ENCODE measurements around the gene S100A9. TPM values are rescaled to one million over a fixed set of nuclear protein-coding genes. Genes with fewer than 3 reads are reported as not detected.

Gene S100A9
- polyA plus RNA-seq, 3 donors: 8.7 to 22.1 (median 16.1) TPM

DNA sequence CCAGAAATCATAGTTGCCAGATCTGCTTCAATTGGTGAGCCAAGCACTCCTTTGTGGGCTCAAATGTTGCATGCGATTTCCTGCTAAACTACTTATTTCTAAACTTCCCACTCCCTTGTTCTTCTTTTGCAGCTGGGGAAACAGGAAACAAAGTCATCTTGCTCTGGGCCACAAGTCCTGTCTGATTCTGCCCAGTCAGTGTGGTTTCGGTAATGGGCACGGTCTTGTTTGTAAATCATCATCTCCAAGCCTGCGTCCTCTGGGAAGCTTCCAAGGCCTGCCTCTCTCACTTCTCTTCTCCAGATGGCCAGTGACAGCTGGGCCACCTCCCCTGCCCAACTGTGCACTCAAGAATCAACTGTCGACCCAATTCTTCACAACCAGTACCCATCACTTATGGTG is 28.8 kb downstream of the S100A9 start:
- DNase-seq (ENCODE audit: low read depth in 3 of 3, low spot score in 2 of 3): no peak

DNA sequence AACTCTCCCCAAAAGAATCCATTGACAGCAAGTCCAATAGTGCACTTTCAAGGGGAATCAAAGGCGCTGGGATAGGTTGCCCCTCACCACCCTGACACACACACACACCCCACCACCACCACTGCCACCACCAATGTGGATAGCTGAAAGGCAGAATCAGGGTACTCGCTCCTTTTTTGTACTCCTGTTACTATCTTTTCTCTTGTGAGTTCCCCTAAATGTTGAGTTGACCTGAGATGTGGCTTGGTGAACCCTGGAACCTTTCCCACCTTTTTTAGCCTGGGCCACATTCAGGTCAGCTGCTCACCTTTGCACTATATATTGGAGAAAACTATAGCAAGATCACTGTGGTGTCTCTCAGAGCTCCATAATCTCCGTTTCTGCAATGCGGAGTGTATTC is 29.3 kb downstream of the S100A9 start:
- DNase-seq (ENCODE audit: low read depth in 3 of 3, low spot score in 2 of 3): no peak

DNA sequence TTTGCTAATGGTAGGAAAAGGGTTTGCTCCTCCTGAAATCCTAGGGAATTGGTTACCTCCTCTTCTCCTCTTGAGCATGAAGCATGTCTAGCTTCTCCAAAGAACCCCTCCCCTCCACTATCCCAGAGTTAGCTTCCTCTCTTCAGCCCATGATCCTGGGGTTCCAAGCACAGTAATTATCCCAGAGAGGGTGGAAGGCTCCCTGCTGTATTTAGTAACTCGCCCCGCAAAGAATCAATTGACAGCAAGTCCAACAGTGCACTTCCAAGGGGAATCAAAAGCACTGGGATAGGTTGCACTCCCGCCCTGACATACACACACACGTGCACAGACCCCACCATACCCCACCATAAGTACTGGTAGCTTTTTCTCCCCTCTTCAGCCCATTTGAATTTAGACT is 30.1 kb downstream of the S100A9 start:
- no peak for DNase-seq (ENCODE audit: low read depth in 3 of 3, low spot score in 2 of 3)

GRCh38 chr1:153389401-153389800 is 31.7 kb downstream of the S100A9 start:
- no peak for DNase-seq (ENCODE audit: low read depth in 3 of 3, low spot score in 2 of 3)

DNA sequence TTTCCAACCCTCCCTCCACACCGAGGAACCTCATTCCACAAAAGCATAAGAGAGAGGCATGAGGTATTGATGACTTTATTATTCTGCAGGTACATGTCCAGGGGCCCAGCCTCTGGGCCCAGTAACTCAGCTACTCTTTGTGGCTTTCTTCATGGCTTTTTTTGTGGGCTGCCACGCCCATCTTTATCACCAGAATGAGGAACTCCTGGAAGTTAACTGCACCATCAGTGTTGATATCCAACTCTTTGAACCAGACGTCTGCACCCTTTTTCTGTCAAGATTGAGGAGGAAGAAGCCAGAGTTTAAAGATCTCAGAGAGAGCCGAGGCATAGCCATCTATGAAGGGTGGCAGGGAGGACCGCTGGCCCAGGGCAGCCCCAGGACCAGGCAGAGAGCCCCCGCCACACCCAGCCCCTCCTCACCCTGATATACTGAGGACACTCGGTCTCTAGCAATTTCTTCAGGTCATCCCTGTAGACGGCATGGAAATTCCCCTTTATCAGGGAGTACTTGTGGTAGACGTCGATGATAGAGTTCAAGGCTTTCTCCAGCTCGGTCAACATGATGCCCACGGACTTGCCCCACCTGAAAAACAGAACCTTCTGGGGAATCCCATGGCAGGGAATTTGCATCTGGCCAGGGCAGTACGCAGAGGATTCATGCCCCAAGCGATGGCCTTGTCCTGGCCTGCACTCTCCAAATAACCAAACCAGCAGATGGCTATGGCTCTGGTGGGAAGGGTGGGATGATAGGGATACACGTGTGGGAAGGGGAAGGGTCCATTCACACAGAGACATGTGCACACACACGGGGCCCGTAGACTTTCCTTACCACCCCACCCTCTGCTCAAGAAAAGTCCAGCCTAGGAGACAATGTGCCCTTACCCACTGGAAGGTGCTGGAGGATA is 32.6 kb downstream of the S100A9 start:
- no peak for DNase-seq (ENCODE audit: low read depth in 3 of 3, low spot score in 2 of 3)

DNA sequence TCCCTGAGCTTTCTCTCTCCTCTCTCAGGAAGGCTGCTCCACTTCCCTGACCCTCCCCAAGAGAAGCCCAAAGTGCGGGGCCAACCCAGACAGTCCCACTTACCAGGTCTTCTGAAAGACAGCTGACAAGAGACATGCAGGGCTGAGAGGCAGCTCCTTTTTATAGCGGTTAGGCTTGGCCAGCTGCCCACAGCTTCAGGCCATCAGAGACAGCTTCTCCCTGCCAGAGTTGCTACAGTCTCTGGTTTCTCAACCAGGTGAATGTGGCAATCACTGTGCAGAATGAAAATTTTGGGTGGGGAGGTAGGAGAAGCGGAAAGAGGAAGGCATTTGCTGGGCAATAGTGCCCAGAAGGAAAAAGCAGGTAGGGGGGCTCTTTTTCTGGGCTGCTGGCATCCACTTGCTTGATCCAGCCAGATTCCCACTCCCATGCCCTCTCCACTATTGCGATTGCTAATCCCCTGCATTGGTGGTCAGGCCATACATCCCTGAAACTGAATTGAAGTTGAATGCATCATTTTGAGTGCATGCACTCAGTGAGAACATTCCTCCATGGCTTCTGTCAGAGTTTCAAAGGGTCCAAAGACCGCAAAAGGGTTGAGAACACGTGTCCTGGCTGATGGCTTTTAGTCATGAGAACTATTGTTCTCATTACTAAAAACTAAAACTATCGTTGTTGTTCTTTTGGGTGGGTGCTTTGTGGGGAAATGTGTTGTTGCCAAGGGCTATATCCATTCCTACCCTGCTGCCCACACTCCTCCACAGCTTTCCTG is 33.5 kb downstream of the S100A9 start, which contains the start of gene S100A8:
S100A8 (minus strand) TSS at position 136 of the 773 bp plus-strand sequence. CDS start 538 bp downstream, outside the sequence.
- DNase-seq (ENCODE audit: low read depth in 3 of 3, low spot score in 2 of 3): no peak

GRCh38 chr1:153392258-153392657 is 34.6 kb downstream of the S100A9 start:
- DNase-seq (ENCODE audit: low read depth in 3 of 3, low spot score in 2 of 3): no peak

DNA sequence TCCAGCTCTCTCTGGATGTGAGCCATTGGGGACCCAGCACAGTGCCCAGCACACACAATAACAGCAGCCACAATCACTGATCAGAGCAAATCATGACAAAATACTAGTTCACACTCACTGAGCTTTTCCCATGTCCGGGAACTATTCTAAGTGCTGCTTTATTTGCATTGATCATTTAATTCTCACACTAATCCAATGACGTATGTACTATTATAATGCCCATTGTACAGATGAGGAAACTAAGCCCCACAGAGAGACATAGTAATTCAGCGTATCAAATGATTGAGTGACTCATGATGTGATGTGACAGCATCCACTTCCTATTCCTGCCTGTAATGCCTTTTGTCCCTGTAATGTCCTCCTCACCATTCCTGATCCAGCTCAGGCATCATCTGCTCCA is 35.2 kb downstream of the S100A9 start:
- no peak for DNase-seq (ENCODE audit: low read depth in 3 of 3, low spot score in 2 of 3)

GRCh38 chr1:153393926-153394325 is 36.3 kb downstream of the S100A9 start:
- no peak for DNase-seq (ENCODE audit: low read depth in 3 of 3, low spot score in 2 of 3)

GRCh38 chr1:153394391-153394790 is 36.7 kb downstream of the S100A9 start:
- no peak for DNase-seq (ENCODE audit: low read depth in 3 of 3, low spot score in 2 of 3)

DNA sequence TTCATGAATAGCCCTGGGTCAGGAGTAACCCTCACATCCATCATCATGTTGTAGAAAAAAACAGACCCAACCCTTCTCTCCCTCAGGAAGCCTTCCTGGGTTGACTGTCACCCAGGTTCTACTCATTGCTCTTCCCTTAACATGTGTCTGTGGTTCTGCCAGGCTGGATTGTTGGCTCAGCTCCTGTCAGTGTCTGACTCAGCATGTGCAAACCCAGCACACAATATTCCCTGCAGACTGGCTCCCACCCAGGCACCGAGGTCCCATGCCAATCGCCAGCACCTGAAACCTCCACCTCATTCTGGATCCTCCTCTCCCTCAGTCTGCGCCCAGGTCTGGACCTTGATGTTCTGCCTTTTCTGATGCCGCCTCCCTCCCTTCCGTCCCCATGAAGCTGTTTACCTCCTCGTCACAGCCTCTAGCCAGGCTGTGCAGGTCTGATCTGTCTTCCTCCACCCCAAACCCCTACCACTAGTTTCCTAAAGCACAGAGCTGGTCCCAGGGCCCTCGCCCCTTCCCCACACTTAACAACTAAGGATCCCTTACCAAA is 37.6 kb downstream of the S100A9 start:
- no peak for DNase-seq (ENCODE audit: low read depth in 3 of 3, low spot score in 2 of 3)

GRCh38 chr1:153395776-153396175 is 38.1 kb downstream of the S100A9 start:
- DNase-seq (ENCODE audit: low read depth in 3 of 3, low spot score in 2 of 3): no peak

- DNase-seq (ENCODE audit: low read depth in 3 of 3, low spot score in 2 of 3): no peak
Measured at GRCh38 chr1:153396461-153396860, 38.8 kb downstream of the S100A9 start.

GRCh38 chr1:153397051-153397923 is 39.6 kb downstream of the S100A9 start:
- DNase-seq (ENCODE audit: low read depth in 3 of 3, low spot score in 2 of 3): no peak

- DNase-seq (ENCODE audit: low read depth in 3 of 3, low spot score in 2 of 3): no peak
Measured at GRCh38 chr1:153397924-153398651, 40.4 kb downstream of the S100A9 start.

GRCh38 chr1:153399401-153400055 is 41.9 kb downstream of the S100A9 start:
- DNase-seq (ENCODE audit: low read depth in 3 of 3, low spot score in 2 of 3): no peak

DNA sequence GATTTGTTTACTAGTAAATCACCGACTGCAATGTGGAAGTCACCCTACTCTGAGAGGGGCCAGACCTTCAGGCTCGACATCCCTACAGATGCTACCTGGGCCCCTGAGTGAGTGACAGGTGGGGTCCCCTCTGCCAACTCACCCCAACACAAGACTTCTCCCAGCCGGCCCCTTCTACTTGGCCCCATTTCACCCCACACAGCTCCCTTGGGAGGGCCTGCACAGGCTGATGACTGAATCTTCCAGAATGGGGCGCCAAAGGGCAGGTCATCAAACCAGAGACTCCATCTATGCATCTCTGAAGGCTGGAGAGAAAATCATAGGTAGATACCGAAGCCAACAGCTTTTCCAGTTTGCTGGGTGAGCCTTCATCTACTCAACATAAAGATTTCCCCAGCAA is 42.6 kb downstream of the S100A9 start:
- no peak for DNase-seq (ENCODE audit: low read depth in 3 of 3, low spot score in 2 of 3)

DNA sequence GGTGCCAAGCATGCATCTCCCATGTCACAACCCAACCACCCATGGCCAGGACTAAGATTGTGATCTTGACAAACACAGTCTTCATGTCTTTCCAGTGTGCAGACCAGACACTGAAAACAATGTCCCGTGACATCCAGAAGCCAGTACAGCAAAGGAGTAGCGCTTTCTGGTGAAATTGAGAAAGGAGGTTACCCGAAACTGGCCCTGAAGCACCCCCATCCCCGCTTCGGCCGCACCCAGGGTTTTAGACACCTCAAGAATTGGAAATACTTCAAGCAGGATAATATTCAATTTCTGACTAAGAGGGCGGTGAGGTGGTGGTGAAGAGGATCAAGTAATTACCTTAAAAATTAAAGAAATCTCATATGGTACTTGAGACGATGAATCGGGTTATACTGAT is 43.8 kb downstream of the S100A9 start:
- DNase-seq (ENCODE audit: low read depth in 3 of 3, low spot score in 2 of 3): no peak

- no peak for DNase-seq (ENCODE audit: low read depth in 3 of 3, low spot score in 2 of 3)
Measured at GRCh38 chr1:153402226-153402625, 44.6 kb downstream of the S100A9 start.

Measured in right renal cortex interstitium (tissue), 3 donors.